Colonic mucosa (tissue), 4 donors: ENCODE data around the gene AKNA. TPM values are rescaled to one million over a fixed set of nuclear protein-coding genes. Genes with fewer than 3 reads are reported as not detected.
A peak's percentile ranks its signal among the peaks of the same experiment; 100 is the strongest.

Source experiments
- DNase-seq: peaks from one replicate; pipeline ENCODE4 v3.0.0-alpha.2; 2020
- H3K27ac ChIP-seq: fragments of 200-600 bp; one replicate; pipeline ENCODE4 v1.8.0; 2021
- H3K27me3 ChIP-seq: fragments of 200-600 bp; one replicate; pipeline ENCODE4 v1.8.0; 2021
- H3K36me3 ChIP-seq: fragments of 200-600 bp; one replicate; pipeline ENCODE4 v1.8.0; 2021
- H3K4me1 ChIP-seq: fragments of 200-600 bp; one replicate; pipeline ENCODE4 v1.8.0; 2021; ENCODE audit warnings: mild to moderate bottlenecking
- H3K4me3 ChIP-seq: fragments of 200-600 bp; one replicate; pipeline ENCODE4 v1.8.0; 2021
- H3K9ac ChIP-seq, 2 donors: one replicate each; pipeline ENCODE4 v1.7.0; 2013; ENCODE audit warnings: control low read depth in 2 of 2, low read depth in 2 of 2, low read length in 2 of 2
- H3K9me3 ChIP-seq: fragments of 200-600 bp; one replicate; pipeline ENCODE4 v1.8.0; 2021
- intact Hi-C: fragments of 100-400 bp; cut with DNase I; formaldehyde crosslinking; loops from one replicate; pipeline ENCODE4 v1.14.1; 2022
- total RNA-seq, 2 donors: library from RNA; stranded (reverse); fragmentation: NEBNext Ultra II Directional in 1 of 2; extraction: Animal tissue kit (Norgen Biotek cat#: 25700) in 1 of 2; gene quantifications; one replicate each; pipeline ENCODE4 v1.2.1, GENCODE V29; 2021
- TF ChIP-seq, protein P1 (sequence below): fragments of 200-600 bp; IDR thresholded peaks from one replicate; pipeline ENCODE4 v1.8.0; 2022; ENCODE audit warnings: antibody characterized with exemption, mild to moderate bottlenecking
- donor health status: healthy.
- donor health status: DM: no; HTN: no; CAD: no.
- donor health status: DM: no; HTN: no; CAD: no.

The AKNA gene
- total RNA-seq, 2 donors from 2014 or later: 26.9 to 44.9 TPM

DNA sequence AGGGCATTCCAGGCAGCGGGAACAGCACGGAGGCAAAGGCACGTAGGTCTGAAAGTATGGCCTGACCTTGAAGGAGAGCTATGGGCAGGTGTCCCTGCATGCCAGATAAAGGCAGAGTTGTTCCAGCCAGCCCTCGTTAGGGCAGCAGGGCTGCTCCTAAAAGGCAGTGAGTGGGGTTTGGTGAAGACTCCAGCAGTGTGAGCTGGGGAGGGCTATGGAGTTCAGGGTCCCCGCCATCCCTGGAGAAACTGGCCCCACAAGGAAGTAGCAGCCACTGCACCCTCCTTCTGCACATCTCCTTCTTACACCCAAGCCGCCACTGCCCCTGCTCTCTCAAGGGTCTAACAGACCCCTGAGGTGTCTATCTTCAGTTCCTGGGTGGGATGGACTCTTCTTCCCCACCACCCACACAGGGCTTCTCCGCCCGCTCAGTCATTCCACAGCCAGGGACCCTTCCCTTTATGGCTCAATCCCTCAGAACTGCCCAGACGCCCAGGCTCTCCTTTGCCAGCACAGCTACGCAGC lies 1.4 kb downstream of the AKNA start:
- no peaks in the 10 kb centered on the region for H3K27me3 ChIP-seq
- H3K36me3 ChIP-seq: no peaks in the 10 kb centered on the region
- peak overlapping the region; percentile 90 for H3K27ac ChIP-seq
- H3K4me3 ChIP-seq: peak overlapping the region; percentile 49
- intact Hi-C loops: no loop called here
- peaks cover 16% of the 10 kb centered on the region for H3K4me1 ChIP-seq
- peak overlapping the region; percentile 64 to 88 for H3K9ac ChIP-seq
- DNase-seq: no peak
- TF ChIP-seq, protein P1, sequence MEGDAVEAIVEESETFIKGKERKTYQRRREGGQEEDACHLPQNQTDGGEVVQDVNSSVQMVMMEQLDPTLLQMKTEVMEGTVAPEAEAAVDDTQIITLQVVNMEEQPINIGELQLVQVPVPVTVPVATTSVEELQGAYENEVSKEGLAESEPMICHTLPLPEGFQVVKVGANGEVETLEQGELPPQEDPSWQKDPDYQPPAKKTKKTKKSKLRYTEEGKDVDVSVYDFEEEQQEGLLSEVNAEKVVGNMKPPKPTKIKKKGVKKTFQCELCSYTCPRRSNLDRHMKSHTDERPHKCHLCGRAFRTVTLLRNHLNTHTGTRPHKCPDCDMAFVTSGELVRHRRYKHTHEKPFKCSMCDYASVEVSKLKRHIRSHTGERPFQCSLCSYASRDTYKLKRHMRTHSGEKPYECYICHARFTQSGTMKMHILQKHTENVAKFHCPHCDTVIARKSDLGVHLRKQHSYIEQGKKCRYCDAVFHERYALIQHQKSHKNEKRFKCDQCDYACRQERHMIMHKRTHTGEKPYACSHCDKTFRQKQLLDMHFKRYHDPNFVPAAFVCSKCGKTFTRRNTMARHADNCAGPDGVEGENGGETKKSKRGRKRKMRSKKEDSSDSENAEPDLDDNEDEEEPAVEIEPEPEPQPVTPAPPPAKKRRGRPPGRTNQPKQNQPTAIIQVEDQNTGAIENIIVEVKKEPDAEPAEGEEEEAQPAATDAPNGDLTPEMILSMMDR: no peak
- H3K9me3 ChIP-seq: no peaks in the 10 kb centered on the region

DNA sequence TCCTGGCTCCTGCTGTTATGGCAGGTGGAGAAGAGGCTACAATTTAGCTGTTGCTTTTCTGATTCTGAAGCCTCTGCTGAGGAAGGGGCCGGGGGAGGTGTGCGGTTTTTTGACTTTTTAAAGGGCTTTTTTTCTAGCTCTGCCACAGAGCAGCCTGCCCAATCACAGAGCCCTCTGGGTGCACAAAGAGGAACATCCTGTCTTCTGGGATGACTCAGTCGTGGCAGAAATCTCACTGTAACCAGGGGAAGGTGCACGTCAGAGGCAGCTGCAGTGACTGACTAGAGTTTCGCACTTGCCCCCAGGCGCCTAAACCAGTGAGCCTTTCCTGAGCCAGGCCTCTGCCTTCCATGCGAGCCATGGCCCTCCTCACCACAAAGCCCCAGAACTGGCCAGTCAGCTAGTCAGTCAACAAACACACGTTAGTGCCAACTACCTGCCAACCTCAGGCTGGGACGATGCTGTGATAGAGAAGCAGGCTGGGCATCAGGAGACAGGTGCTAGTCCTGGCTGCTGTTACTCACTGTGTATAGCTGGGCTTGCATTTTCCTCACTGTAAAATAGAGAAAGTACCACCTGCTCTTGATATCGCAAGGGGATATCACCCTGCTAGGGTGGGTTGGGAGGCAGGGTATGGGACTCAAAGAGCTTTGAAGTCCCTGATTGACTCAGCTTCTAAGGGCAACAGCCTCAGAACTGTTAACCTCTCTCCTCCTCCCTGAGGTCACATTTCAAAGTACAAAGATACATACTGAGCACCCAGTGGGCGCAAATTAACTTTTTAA lies 2.2 kb downstream of the AKNA start:
- Histone ChIP-seq H3K27me3 (no peaks in the 10 kb centered on the region), H3K9me3 (no peaks in the 10 kb centered on the region), H3K36me3 (no peaks in the 10 kb centered on the region), H3K4me3 (peak overlapping the region; percentile 49), H3K27ac (peak overlapping the region; percentile 90), H3K4me1 (peaks cover 16% of the 10 kb centered on the region), H3K9ac (peak overlapping the region; percentile 64 to 88)
- TF ChIP-seq, protein P1: no peak
- intact Hi-C loops: no loop called here
- peak; percentile 74 for DNase-seq

DNA sequence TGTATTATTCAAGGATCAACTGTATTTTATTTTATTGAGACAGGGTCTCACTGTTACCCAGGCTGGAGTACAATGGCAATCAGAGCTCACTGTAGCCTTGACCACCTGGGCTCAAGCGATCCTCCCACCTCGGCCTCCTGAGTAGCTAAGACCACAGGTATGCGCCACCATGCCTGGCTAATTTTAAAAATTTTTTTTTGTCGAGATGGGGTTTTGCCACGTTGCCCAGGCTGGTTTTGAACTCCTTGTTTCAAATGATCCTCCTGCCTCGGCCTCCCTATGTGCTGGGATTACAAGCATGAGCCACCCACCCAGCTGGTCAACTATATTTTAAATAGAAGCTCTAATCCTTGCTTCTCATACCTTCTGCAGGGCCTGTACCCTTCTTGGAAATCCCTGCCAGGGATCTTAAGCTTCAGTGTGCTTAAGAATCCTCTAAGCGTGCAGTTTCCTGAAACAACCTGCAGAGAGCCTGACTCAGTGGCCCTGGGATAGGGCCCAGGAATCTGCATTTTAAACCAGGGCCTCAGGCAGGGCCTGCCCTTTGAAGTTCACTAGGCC lies 2.9 kb downstream of the AKNA start:
- no peak overlapping the region for H3K4me3 ChIP-seq
- DNase-seq: no peak
- peak overlapping the region; percentile 40 to 64 for H3K9ac ChIP-seq
- no peaks in the 10 kb centered on the region for H3K27me3 ChIP-seq
- intact Hi-C loops: no loop called here
- H3K27ac ChIP-seq: peak overlapping the region; percentile 90
- TF ChIP-seq, protein P1: no peak
- H3K9me3 ChIP-seq: no peaks in the 10 kb centered on the region
- H3K36me3 ChIP-seq: no peaks in the 10 kb centered on the region
- peaks cover 16% of the 10 kb centered on the region for H3K4me1 ChIP-seq

DNA sequence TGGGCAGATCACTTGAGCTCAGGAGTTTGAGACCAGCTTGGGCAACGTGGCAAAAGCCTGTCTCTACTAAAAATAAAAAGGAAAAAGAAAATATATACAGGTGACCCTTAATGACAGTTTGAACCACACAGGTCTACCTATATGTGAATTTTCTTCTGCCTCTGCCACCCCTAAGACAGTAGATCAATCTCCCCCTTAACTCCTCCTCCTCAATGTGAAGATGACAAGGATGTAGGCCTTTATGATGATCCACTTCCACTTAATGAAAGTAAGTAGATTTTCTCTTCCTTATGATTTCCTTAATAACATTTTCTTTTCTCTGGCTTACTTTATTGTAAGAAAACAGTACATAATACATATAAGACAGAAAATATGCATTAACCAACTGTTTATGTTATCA lies 3.4 kb downstream of the AKNA start:
- peak overlapping the region in 1 of 2 donors; percentile 40 for H3K9ac ChIP-seq
- H3K4me1 ChIP-seq: peaks cover 16% of the 10 kb centered on the region
- H3K27ac ChIP-seq: peak overlapping the region; percentile 90
- intact Hi-C loops: no loop called here
- H3K36me3 ChIP-seq: peaks cover 2% of the 10 kb centered on the region
- no peaks in the 10 kb centered on the region for H3K9me3 ChIP-seq
- no peak overlapping the region for H3K4me3 ChIP-seq
- no peaks in the 10 kb centered on the region for H3K27me3 ChIP-seq
- no peak for DNase-seq
- TF ChIP-seq, protein P1: no peak

DNA sequence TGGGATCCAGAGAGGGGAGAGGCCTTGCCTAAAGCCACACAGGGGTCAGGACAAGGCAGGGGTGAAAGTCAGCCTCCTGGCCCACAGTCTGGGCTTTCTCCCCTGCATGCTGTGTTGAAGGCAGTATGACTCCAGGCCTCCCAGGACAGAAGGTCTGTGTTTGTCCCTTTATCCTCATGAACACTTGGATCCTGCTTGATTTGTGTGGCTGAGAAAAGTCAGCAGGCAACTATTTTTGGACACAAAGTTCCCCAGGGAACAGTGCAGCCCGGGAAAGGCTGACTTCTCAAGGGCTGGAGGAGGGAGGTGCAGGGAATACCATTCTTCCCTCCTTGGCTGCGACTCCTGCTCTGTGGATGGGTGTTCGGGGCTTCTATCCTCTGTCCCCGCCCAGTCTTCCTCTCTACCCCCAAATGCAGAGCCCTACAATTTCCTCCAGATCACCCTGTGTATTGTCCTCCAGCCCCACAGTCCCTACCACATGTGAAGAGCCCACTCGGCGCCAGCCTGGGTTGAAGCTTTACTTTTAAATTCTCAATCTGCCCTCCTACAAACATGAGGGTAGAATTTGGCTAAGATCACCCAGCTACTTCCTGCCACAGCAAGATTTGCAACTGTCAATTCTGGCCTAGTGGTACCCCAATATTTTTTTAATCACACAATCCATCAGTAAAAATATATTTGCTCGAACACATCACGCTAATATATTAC lies 4.1 kb downstream of the AKNA start:
- no peak overlapping the region for H3K4me3 ChIP-seq
- H3K27me3 ChIP-seq: no peaks in the 10 kb centered on the region
- intact Hi-C loops: no loop called here
- DNase-seq: no peak
- H3K4me1 ChIP-seq: peaks cover 12% of the 10 kb centered on the region
- TF ChIP-seq, protein P1: no peak
- H3K27ac ChIP-seq: peak overlapping the region; percentile 90
- H3K9me3 ChIP-seq: no peaks in the 10 kb centered on the region
- peaks cover 9% of the 10 kb centered on the region for H3K36me3 ChIP-seq
- peak overlapping the region; percentile 41 to 57 for H3K9ac ChIP-seq
